ENCODE measurements around the gene MTA3.

- TF ChIP-seq CTCF (IDR thresholded peaks at IDR 0.05; ENCODE audit: low read length) (no peak), EZH2 (IDR thresholded peaks at IDR 0.05; ENCODE audit: borderline replicate concordance, low read length) (no peak)
Measured at GRCh38 chr2:42607101-42607637, 38.7 kb downstream of the MTA3 start.

All from OCI-LY1 (cell line).